ENCODE data around the gene CALM3. TPM values are rescaled to one million over a fixed set of nuclear protein-coding genes. Genes with fewer than 3 reads are reported as not detected.

Gene CALM3
- total and polyA plus RNA-seq, 2 experiments from 2014 or later, result 237 to 246 TPM

- no peak overlapping the region for H3K27ac ChIP-seq
- no peak overlapping the region for H2AFZ ChIP-seq
- H3K27me3 ChIP-seq, result no peaks in the 10 kb centered on the region
- no peaks in the 10 kb centered on the region for H3K4me1 ChIP-seq (ENCODE audit: insufficient read depth)
- WGBS (ENCODE audit: low lambda C conversion rate, missing lambda C conversion rate), result 94% methylated on average over 6 of the region's 6 CpGs
- no peak overlapping the region for H3K4me3 ChIP-seq
- H4K20me1 ChIP-seq (ENCODE audit: insufficient read depth, poor library complexity, severe bottlenecking), result peaks cover 11% of the 10 kb centered on the region
- no peaks in the 10 kb centered on the region for H3K9me2 ChIP-seq (replicated peaks; ENCODE audit: insufficient read depth)
- H3K36me3 ChIP-seq (replicated peaks; ENCODE audit: insufficient read depth, low read depth), result no peaks in the 10 kb centered on the region
- DNase-seq (ENCODE audit: low spot score), result no peak
- H3K9me3 ChIP-seq (ENCODE audit: low read depth), result no peaks in the 10 kb centered on the region
- no peak overlapping the region for H3K4me2 ChIP-seq
- peaks cover 6% of the 10 kb centered on the region for H3K79me2 ChIP-seq
- TF ChIP-seq CTCF (IDR thresholded peaks at IDR 0.05; ENCODE audit: poor library complexity) (no peak), EZH2phosphoT487 (IDR thresholded peaks at IDR 0.05; ENCODE audit: low read depth, severe bottlenecking, unreplicated experiment) (no peak), EZH2 (IDR thresholded peaks at IDR 0.05; ENCODE audit: borderline replicate concordance) (no peak)
Measured at GRCh38 chr19:46611776-46612175, 10.6 kb downstream of the CALM3 start.

- H3K4me2 ChIP-seq, result no peak overlapping the region
- WGBS (ENCODE audit: low lambda C conversion rate, missing lambda C conversion rate), result 94% methylated on average over 22 of the region's 22 CpGs
- H4K20me1 ChIP-seq (ENCODE audit: insufficient read depth, poor library complexity, severe bottlenecking), result no peaks in the 10 kb centered on the region
- H3K9me3 ChIP-seq (ENCODE audit: low read depth), result no peaks in the 10 kb centered on the region
- no peaks in the 10 kb centered on the region for H3K36me3 ChIP-seq (replicated peaks; ENCODE audit: insufficient read depth, low read depth)
- H3K27me3 ChIP-seq, result no peaks in the 10 kb centered on the region
- no peaks in the 10 kb centered on the region for H3K79me2 ChIP-seq
- H3K9me2 ChIP-seq (replicated peaks; ENCODE audit: insufficient read depth), result no peaks in the 10 kb centered on the region
- no peaks in the 10 kb centered on the region for H3K4me1 ChIP-seq (ENCODE audit: insufficient read depth)
- no peak overlapping the region for H3K4me3 ChIP-seq
- TF ChIP-seq CTCF (IDR thresholded peaks at IDR 0.05; ENCODE audit: poor library complexity), result no peak
- TF ChIP-seq EZH2phosphoT487 (IDR thresholded peaks at IDR 0.05; ENCODE audit: low read depth, severe bottlenecking, unreplicated experiment), result no peak
- TF ChIP-seq EZH2 (IDR thresholded peaks at IDR 0.05; ENCODE audit: borderline replicate concordance), result no peak
- H3K27ac ChIP-seq, result no peak overlapping the region
- DNase-seq (ENCODE audit: low spot score), result no peak
- H2AFZ ChIP-seq, result no peak overlapping the region
Measured at GRCh38 chr19:46613525-46613924, 12.4 kb downstream of the CALM3 start.

- Histone ChIP-seq H4K20me1 (ENCODE audit: insufficient read depth, poor library complexity, severe bottlenecking) (no peaks in the 10 kb centered on the region), H3K9me3 (ENCODE audit: low read depth) (no peaks in the 10 kb centered on the region), H3K36me3 (replicated peaks; ENCODE audit: insufficient read depth, low read depth) (no peaks in the 10 kb centered on the region), H2AFZ (no peak overlapping the region), H3K4me2 (no peak overlapping the region), H3K79me2 (no peaks in the 10 kb centered on the region), H3K9me2 (replicated peaks; ENCODE audit: insufficient read depth) (no peaks in the 10 kb centered on the region), H3K27ac (no peak overlapping the region), H3K27me3 (no peaks in the 10 kb centered on the region), H3K4me3 (no peak overlapping the region), H3K4me1 (ENCODE audit: insufficient read depth) (no peaks in the 10 kb centered on the region)
- no peak for TF ChIP-seq EZH2 (IDR thresholded peaks at IDR 0.05; ENCODE audit: borderline replicate concordance)
- peak; percentile 93 for TF ChIP-seq CTCF (IDR thresholded peaks at IDR 0.05; ENCODE audit: poor library complexity)
- 15% methylated on average over 12 of the region's 12 CpGs for WGBS (ENCODE audit: low lambda C conversion rate, missing lambda C conversion rate)
- peak; percentile 90 for DNase-seq (ENCODE audit: low spot score)
Measured at GRCh38 chr19:46614114-46614722, 13.1 kb downstream of the CALM3 start.
